H9 (cell line): ENCODE measurements around the gene COQ7. TPM values are rescaled to one million over a fixed set of nuclear protein-coding genes. Genes with fewer than 3 reads are reported as not detected.

Source experiments
- DNase-seq: peaks from one replicate; pipeline ENCODE4 v3.0.0-alpha.2; 2017
- H2AFZ ChIP-seq: one replicate; pipeline ENCODE4 v1.6.1; 2013; ENCODE audit warnings: mild to moderate bottlenecking, low read length, control low read depth, moderate library complexity
- H2AK5ac ChIP-seq: 2 replicates; pipeline ENCODE4 v1.6.1; 2013; ENCODE audit warnings: low read length, control low read depth, mixed read lengths; ENCODE audit not compliant: insufficient read length
- H2BK120ac ChIP-seq: one replicate; pipeline ENCODE4 v1.6.1; 2013; ENCODE audit warnings: low read depth, mild to moderate bottlenecking, low read length, control low read depth, inconsistent platforms; ENCODE audit not compliant: poor library complexity, severe bottlenecking
- H2BK12ac ChIP-seq: 2 replicates; pipeline ENCODE4 v1.6.1; 2013; ENCODE audit warnings: low read length, control low read depth, mixed read lengths, low read depth; ENCODE audit not compliant: insufficient read length
- H2BK15ac ChIP-seq: 2 replicates; pipeline ENCODE4 v1.6.1; 2013; ENCODE audit warnings: low read depth, low read length, control low read depth
- H2BK20ac ChIP-seq: one replicate; pipeline ENCODE4 v1.6.1; 2013; ENCODE audit warnings: low read depth, mild to moderate bottlenecking, low read length, control low read depth, inconsistent platforms; ENCODE audit not compliant: poor library complexity, severe bottlenecking
- H2BK5ac ChIP-seq: 2 replicates; pipeline ENCODE4 v1.6.1; 2013; ENCODE audit warnings: low read length, control low read depth, mixed read lengths; ENCODE audit not compliant: insufficient read length
- H3K14ac ChIP-seq: 2 replicates; pipeline ENCODE4 v1.6.1; 2013; ENCODE audit warnings: low read length, control low read depth; ENCODE audit not compliant: insufficient read depth
- H3K18ac ChIP-seq: 2 replicates; pipeline ENCODE4 v1.6.1; 2013; ENCODE audit warnings: low read depth, mild to moderate bottlenecking, mixed read lengths, low read length, control low read depth; ENCODE audit not compliant: insufficient read length
- H3K23ac ChIP-seq: 2 replicates; pipeline ENCODE4 v1.6.1; 2013; ENCODE audit warnings: low read length, control low read depth, mixed read lengths, low read depth; ENCODE audit not compliant: insufficient read length
- H3K23me2 ChIP-seq: 2 replicates; pipeline ENCODE4 v1.6.1; 2013; ENCODE audit warnings: low read depth, mild to moderate bottlenecking, mixed read lengths, low read length, control low read depth; ENCODE audit not compliant: insufficient read length, poor library complexity, severe bottlenecking
- H3K27ac ChIP-seq: 2 replicates; pipeline ENCODE4 v1.5.1; 2013; ENCODE audit warnings: low read length, control low read depth, mixed read lengths, low read depth; ENCODE audit not compliant: insufficient read length
- H3K27me3 ChIP-seq: 2 replicates; pipeline ENCODE4 v1.6.1; 2013; ENCODE audit warnings: low read length, control low read depth, inconsistent platforms; ENCODE audit not compliant: insufficient read depth
- H3K4ac ChIP-seq: 2 replicates; pipeline ENCODE4 v1.6.1; 2013; ENCODE audit warnings: low read depth, mild to moderate bottlenecking, control low read depth, inconsistent platforms, low read length, moderate library complexity
- H3K4me1 ChIP-seq: 2 replicates; pipeline ENCODE4 v1.6.1; 2013; ENCODE audit warnings: low read length, control low read depth, inconsistent platforms; ENCODE audit not compliant: insufficient read depth
- H3K4me2 ChIP-seq: 2 replicates; pipeline ENCODE4 v1.6.1; 2013; ENCODE audit warnings: low read length, control low read depth, mixed read lengths; ENCODE audit not compliant: insufficient read length, insufficient read depth
- H3K56ac ChIP-seq: 2 replicates; pipeline ENCODE4 v1.6.1; 2013; ENCODE audit warnings: low read depth, mild to moderate bottlenecking, mixed read lengths, low read length, control low read depth; ENCODE audit not compliant: insufficient read length
- H3K79me1 ChIP-seq: 2 replicates; pipeline ENCODE4 v1.6.1; 2013; ENCODE audit warnings: low read depth, mild to moderate bottlenecking, moderate library complexity, low read length, control low read depth, inconsistent platforms; ENCODE audit not compliant: insufficient read depth, poor library complexity, severe bottlenecking
- H3K79me2 ChIP-seq: 2 replicates; pipeline ENCODE4 v1.6.1; 2013; ENCODE audit warnings: low read length, control low read depth, inconsistent platforms; ENCODE audit not compliant: insufficient read depth
- H3K9ac ChIP-seq: 2 replicates; pipeline ENCODE4 v1.6.1; 2013; ENCODE audit warnings: low read length, control low read depth, mixed read lengths; ENCODE audit not compliant: insufficient read length; ENCODE audit errors: extremely low read depth
- H3K9me3 ChIP-seq: one replicate; pipeline ENCODE4 v1.6.1; 2013; ENCODE audit warnings: low read depth, low read length, inconsistent platforms; ENCODE audit not compliant: control insufficient read depth
- H3T11ph ChIP-seq: one replicate; pipeline ENCODE4 v1.6.1; 2013; ENCODE audit warnings: mild to moderate bottlenecking, low read length, control low read depth, inconsistent platforms
- H4K20me1 ChIP-seq: one replicate; pipeline ENCODE4 v1.6.1; 2013; ENCODE audit not compliant: control insufficient read depth, insufficient read length, insufficient read depth
- H4K5ac ChIP-seq: 2 replicates; pipeline ENCODE4 v1.6.1; 2013; ENCODE audit warnings: low read depth, mild to moderate bottlenecking, mixed read lengths, low read length, control low read depth; ENCODE audit not compliant: insufficient read length
- H4K8ac ChIP-seq: replicated peaks from 2 replicates; pipeline ENCODE4 v1.6.1; 2013; ENCODE audit warnings: low read length, control low read depth, mixed read lengths, low read depth; ENCODE audit not compliant: insufficient read length
- H4K91ac ChIP-seq: 2 replicates; pipeline ENCODE4 v1.6.1; 2013; ENCODE audit warnings: low read depth, mild to moderate bottlenecking, moderate library complexity, mixed read lengths, low read length, control low read depth; ENCODE audit not compliant: insufficient read length
- H3K27ac Mint-ChIP-seq, 3 experiments: 2 replicates in 2 of 3; 3 replicates in 1 of 3; pipeline ENCODE4 v1.8.0; 2020 to 2021; ENCODE audit warnings: mixed read lengths in 3 of 3, mild to moderate bottlenecking in 1 of 3, moderate library complexity in 1 of 3
- H3K27me3 Mint-ChIP-seq: 2 replicates; pipeline ENCODE4 v1.8.0; 2021; ENCODE audit warnings: low read depth, mild to moderate bottlenecking, moderate library complexity, mixed read lengths
- H3K36me3 Mint-ChIP-seq, 3 experiments: 2 replicates in 2 of 3; 3 replicates in 1 of 3; pipeline ENCODE4 v1.8.0; 2020 to 2021; ENCODE audit warnings: low read depth in 3 of 3, mixed read lengths in 3 of 3; ENCODE audit not compliant: insufficient read depth in 1 of 3
- H3K4me1 Mint-ChIP-seq, 2 experiments: 2 replicates each; pipeline ENCODE4 v1.8.0; 2020; ENCODE audit warnings: mixed read lengths in 2 of 2
- H3K4me3 Mint-ChIP-seq, 2 experiments: 2 replicates in 1 of 2; 3 replicates in 1 of 2; pipeline ENCODE4 v1.8.0; 2020 to 2021; ENCODE audit warnings: mild to moderate bottlenecking in 2 of 2, mixed read lengths in 2 of 2, moderate library complexity in 1 of 2
- H3K9me3 Mint-ChIP-seq, 2 experiments: 2 replicates in 1 of 2; 3 replicates in 1 of 2; pipeline ENCODE4 v1.8.0; 2020; ENCODE audit warnings: mild to moderate bottlenecking in 2 of 2, mixed read lengths in 2 of 2, moderate library complexity in 1 of 2
- WGBS: extraction: QIAGEN DNeasy Blood & Tissue Kit; methylation state at CpG from one replicate; pipeline ENCODE4 v1.1.7; 2013; ENCODE audit warnings: missing lambda C conversion rate, low lambda C conversion rate, mixed read lengths; ENCODE audit not compliant: insufficient read length; ENCODE audit errors: extremely low coverage; 5-methylcytosine and 5-hydroxymethylcytosine counted together
- total RNA-seq: library from RNA; stranded (reverse); gene quantifications from 2 replicates; pipeline ENCODE4 v1.2.1, GENCODE V29; 2021
- TF ChIP-seq, protein P1 (sequence below): fragments of 200-600 bp; sonication (generic); conservative IDR thresholded peaks from 3 replicates; pipeline ENCODE4 v1.8.0; 2021; ENCODE audit warnings: antibody characterized with exemption, mild to moderate bottlenecking

Gene COQ7
- total RNA-seq, 1 experiment from 2014 or later: 29.6 TPM

DNA sequence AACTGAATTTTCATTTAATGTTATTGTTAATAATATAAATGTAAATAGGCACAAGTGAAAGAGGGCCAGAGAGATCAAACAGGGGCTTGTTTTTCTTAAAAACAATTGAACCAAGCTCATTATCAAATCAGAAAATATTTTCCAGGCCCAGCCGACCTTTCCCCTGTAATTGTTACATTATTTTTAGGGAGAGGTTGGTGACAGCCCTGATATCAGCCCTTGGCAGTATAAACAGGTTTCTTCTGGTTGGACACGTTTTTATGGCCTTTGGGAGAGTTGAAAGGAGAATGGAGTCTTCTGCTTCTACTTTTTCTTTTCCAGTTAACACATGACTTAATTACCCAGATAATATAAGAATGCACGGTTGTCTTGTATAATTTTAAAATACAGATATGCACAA lies 40.0 kb upstream of the COQ7 start:
- Histone ChIP-seq H3K79me1 (no peaks in the 10 kb centered on the region), H2BK15ac (no peak overlapping the region), H2AFZ (no peak overlapping the region), H4K20me1 (no peaks in the 10 kb centered on the region), H4K91ac (no peak overlapping the region), H3K27me3 (no peaks in the 10 kb centered on the region), H3K18ac (no peak overlapping the region), H3T11ph (no peak overlapping the region), H4K8ac (no peak overlapping the region), H3K79me2 (no peaks in the 10 kb centered on the region), H3K9ac (no peak overlapping the region), H2BK12ac (no peak overlapping the region), H3K4me2 (no peak overlapping the region), H3K27ac (no peak overlapping the region), H2BK120ac (no peak overlapping the region), H3K4ac (no peak overlapping the region), H3K56ac (no peak overlapping the region), H2BK5ac (no peak overlapping the region), H2AK5ac (no peak overlapping the region), H3K23me2 (no peaks in the 10 kb centered on the region), H3K4me1 (no peaks in the 10 kb centered on the region), H2BK20ac (no peak overlapping the region), H3K14ac (no peak overlapping the region), H3K23ac (no peak overlapping the region), H3K9me3 (no peaks in the 10 kb centered on the region), H4K5ac (no peak overlapping the region)
- no peaks in the 10 kb centered on the region for H3K27me3 Mint-ChIP-seq
- TF ChIP-seq, protein P1, sequence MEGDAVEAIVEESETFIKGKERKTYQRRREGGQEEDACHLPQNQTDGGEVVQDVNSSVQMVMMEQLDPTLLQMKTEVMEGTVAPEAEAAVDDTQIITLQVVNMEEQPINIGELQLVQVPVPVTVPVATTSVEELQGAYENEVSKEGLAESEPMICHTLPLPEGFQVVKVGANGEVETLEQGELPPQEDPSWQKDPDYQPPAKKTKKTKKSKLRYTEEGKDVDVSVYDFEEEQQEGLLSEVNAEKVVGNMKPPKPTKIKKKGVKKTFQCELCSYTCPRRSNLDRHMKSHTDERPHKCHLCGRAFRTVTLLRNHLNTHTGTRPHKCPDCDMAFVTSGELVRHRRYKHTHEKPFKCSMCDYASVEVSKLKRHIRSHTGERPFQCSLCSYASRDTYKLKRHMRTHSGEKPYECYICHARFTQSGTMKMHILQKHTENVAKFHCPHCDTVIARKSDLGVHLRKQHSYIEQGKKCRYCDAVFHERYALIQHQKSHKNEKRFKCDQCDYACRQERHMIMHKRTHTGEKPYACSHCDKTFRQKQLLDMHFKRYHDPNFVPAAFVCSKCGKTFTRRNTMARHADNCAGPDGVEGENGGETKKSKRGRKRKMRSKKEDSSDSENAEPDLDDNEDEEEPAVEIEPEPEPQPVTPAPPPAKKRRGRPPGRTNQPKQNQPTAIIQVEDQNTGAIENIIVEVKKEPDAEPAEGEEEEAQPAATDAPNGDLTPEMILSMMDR: no peak
- no peak for DNase-seq
- WGBS: no CpG with 5 or more reads among the region's 3 CpGs
- H3K4me1 Mint-ChIP-seq: no peaks in the 10 kb centered on the region
- no peaks in the 10 kb centered on the region for H3K9me3 Mint-ChIP-seq
- peaks cover 0 to 20% (median 10%) of the 10 kb centered on the region in 3 experiments; a peak in 5 of 7 replicates for H3K36me3 Mint-ChIP-seq
- no peak overlapping the region for H3K27ac Mint-ChIP-seq
- no peak overlapping the region for H3K4me3 Mint-ChIP-seq
